ENCODE measurements around the gene STS. TPM values are rescaled to one million over a fixed set of nuclear protein-coding genes. Genes with fewer than 3 reads are reported as not detected.

The STS gene
- total and polyA plus RNA-seq, 12 donors = 1.2 to 7.9 (median 5.6) TPM

DNA sequence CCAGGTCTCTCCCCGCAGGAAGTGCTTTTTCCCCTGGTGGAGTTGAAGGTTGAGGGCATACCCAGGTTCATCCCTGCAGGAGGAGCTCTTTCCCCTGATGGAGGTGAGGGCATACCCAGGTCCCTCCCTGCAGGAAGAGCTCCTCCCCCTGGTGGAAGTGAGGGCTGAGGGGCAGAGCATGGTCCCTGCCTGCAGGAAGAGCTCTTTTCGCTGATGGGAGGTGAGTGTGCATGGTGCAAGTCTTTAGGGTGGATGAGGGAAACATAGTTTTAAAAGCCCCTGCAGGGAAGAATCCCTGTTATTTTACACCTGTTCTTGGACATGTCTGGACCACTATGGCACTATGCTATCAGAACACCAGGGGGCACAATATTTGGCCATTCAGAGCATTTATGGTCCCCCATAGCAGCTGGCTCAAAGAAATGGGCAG, 44.2 kb downstream of the STS start:
- ATAC-seq = no peak
- no peaks in the 10 kb centered on the region for H3K36me3 ChIP-seq
- H3K4me1 ChIP-seq = no peaks in the 10 kb centered on the region
- intact Hi-C loops (cut with DNase I) = no loop called here
- H3K9me3 ChIP-seq = no peaks in the 10 kb centered on the region
- H3K27me3 ChIP-seq = no peaks in the 10 kb centered on the region
- DNase-seq = no peak
- TF ChIP-seq, protein P1, sequence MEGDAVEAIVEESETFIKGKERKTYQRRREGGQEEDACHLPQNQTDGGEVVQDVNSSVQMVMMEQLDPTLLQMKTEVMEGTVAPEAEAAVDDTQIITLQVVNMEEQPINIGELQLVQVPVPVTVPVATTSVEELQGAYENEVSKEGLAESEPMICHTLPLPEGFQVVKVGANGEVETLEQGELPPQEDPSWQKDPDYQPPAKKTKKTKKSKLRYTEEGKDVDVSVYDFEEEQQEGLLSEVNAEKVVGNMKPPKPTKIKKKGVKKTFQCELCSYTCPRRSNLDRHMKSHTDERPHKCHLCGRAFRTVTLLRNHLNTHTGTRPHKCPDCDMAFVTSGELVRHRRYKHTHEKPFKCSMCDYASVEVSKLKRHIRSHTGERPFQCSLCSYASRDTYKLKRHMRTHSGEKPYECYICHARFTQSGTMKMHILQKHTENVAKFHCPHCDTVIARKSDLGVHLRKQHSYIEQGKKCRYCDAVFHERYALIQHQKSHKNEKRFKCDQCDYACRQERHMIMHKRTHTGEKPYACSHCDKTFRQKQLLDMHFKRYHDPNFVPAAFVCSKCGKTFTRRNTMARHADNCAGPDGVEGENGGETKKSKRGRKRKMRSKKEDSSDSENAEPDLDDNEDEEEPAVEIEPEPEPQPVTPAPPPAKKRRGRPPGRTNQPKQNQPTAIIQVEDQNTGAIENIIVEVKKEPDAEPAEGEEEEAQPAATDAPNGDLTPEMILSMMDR (IDR thresholded peaks at IDR 0.05) = peak in 1 of 9 donors; percentile 22
- WGBS, 2 donors = 93 to 100% methylated on average over 1 to 2 of the region's 2 CpGs
- H3K27ac ChIP-seq = no peak overlapping the region
- H3K4me3 ChIP-seq = no peak overlapping the region

DNA sequence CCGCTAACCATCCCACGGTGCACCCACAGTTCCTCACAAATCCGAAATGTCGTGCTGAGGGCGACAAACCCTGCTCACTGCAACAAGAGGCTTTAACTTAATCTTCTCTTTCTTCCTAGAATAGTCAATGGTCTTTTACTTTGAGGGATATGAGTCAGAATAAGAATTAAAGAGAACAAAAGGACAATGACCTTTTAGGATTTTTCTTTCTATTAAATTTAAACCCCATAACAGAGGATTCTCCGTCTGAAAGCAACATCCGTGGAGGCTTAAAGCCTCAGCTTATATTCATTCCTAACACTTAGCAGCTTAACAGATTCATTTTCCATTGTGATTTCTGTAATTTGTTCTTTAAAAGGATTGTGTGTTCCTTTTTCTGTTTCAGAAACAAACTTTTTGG, 45.4 kb downstream of the STS start:
- Histone ChIP-seq H3K4me3 (no peak overlapping the region), H3K27me3 (no peaks in the 10 kb centered on the region), H3K27ac (no peak overlapping the region), H3K9me3 (no peaks in the 10 kb centered on the region), H3K36me3 (no peaks in the 10 kb centered on the region), H3K4me1 (no peaks in the 10 kb centered on the region)
- no peak for ATAC-seq
- DNase-seq = no peak
- 96 to 98% methylated on average over 7 of the region's 7 CpGs for WGBS, 2 donors
- TF ChIP-seq, protein P1 (IDR thresholded peaks at IDR 0.05) = no peak
- intact Hi-C loops (cut with DNase I) = no loop called here

- Histone ChIP-seq H3K27ac (no peak overlapping the region), H3K9me3 (no peaks in the 10 kb centered on the region), H3K36me3 (no peaks in the 10 kb centered on the region), H3K4me1 (no peaks in the 10 kb centered on the region), H3K27me3 (no peaks in the 10 kb centered on the region), H3K4me3 (no peak overlapping the region)
- DNase-seq = no peak
- ATAC-seq = no peak
- TF ChIP-seq, protein P1 (IDR thresholded peaks at IDR 0.05) = no peak
- WGBS, 2 donors = 96 to 98% methylated on average over 11 of the region's 11 CpGs
- intact Hi-C loops (cut with DNase I) = no loop called here
These were observed 47.1 kb downstream of the STS start for GRCh38 chrX:7194606-7195005.

Small RNA genes lying within 50 kb of the gene (microRNA-seq; reads per million reads assigned to microRNA genes)
- gene MIR4767 = 0 reads per million in 2 donors

Other genes with a start within 250 kb of the STS start
- 10 to 100 TPM; 17.1 to 27.0 (median 22.9) TPM for gene PUDP, start 441 bp downstream of the STS start, total RNA-seq
- gene PUDP, start 441 bp downstream of the STS start, polyA plus RNA-seq = 10 to 100 TPM in 1 of 2 donors, 1 to 10 TPM in 1; 9.1 to 15.3 TPM

Data from heart right ventricle (tissue), 16 donors.